Measurements from ENCODE around the gene TLR1.

GRCh38 chr4:38774181-38774955 lies 30.2 kb downstream of the TLR1 start:
- TF ChIP-seq RAD21 (IDR thresholded peaks at IDR 0.05; ENCODE audit: low read depth) (no peak), EP300 (IDR thresholded peaks at IDR 0.05; ENCODE audit: borderline replicate concordance) (no peak), CREB1 (IDR thresholded peaks at IDR 0.05; ENCODE audit: low read depth) (no peak), YY1 (IDR thresholded peaks at IDR 0.05; ENCODE audit: low read depth) (no peak), TAF1 (IDR thresholded peaks at IDR 0.05; ENCODE audit: low read depth) (no peak), CEBPB (IDR thresholded peaks at IDR 0.05) (no peak), TCF12 (IDR thresholded peaks at IDR 0.05; ENCODE audit: low read depth) (no peak), NFIC (IDR thresholded peaks at IDR 0.05) (no peak), ZBTB7A (IDR thresholded peaks at IDR 0.05; ENCODE audit: low read depth) (no peak), EGR1 (IDR thresholded peaks at IDR 0.05) (no peak)
- TF ChIP-seq, protein P1, sequence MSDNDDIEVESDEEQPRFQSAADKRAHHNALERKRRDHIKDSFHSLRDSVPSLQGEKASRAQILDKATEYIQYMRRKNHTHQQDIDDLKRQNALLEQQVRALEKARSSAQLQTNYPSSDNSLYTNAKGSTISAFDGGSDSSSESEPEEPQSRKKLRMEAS (IDR thresholded peaks at IDR 0.05) = no peak
- TF ChIP-seq, protein P2, sequence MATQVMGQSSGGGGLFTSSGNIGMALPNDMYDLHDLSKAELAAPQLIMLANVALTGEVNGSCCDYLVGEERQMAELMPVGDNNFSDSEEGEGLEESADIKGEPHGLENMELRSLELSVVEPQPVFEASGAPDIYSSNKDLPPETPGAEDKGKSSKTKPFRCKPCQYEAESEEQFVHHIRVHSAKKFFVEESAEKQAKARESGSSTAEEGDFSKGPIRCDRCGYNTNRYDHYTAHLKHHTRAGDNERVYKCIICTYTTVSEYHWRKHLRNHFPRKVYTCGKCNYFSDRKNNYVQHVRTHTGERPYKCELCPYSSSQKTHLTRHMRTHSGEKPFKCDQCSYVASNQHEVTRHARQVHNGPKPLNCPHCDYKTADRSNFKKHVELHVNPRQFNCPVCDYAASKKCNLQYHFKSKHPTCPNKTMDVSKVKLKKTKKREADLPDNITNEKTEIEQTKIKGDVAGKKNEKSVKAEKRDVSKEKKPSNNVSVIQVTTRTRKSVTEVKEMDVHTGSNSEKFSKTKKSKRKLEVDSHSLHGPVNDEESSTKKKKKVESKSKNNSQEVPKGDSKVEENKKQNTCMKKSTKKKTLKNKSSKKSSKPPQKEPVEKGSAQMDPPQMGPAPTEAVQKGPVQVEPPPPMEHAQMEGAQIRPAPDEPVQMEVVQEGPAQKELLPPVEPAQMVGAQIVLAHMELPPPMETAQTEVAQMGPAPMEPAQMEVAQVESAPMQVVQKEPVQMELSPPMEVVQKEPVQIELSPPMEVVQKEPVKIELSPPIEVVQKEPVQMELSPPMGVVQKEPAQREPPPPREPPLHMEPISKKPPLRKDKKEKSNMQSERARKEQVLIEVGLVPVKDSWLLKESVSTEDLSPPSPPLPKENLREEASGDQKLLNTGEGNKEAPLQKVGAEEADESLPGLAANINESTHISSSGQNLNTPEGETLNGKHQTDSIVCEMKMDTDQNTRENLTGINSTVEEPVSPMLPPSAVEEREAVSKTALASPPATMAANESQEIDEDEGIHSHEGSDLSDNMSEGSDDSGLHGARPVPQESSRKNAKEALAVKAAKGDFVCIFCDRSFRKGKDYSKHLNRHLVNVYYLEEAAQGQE (IDR thresholded peaks at IDR 0.05; ENCODE audit: low read depth) = no peak
